H9 (cell line): ENCODE measurements around the gene BIRC7. TPM values are rescaled to one million over a fixed set of nuclear protein-coding genes. Genes with fewer than 3 reads are reported as not detected.
A peak's percentile ranks its signal among the peaks of the same experiment; 100 is the strongest.

Experiments
- DNase-seq: peaks from one replicate; pipeline ENCODE4 v3.0.0-alpha.2; 2017
- H2AFZ ChIP-seq: one replicate; pipeline ENCODE4 v1.6.1; 2013; ENCODE audit warnings: mild to moderate bottlenecking, low read length, control low read depth, moderate library complexity
- H2AK5ac ChIP-seq: 2 replicates; pipeline ENCODE4 v1.6.1; 2013; ENCODE audit warnings: low read length, control low read depth, mixed read lengths; ENCODE audit not compliant: insufficient read length
- H2BK120ac ChIP-seq: one replicate; pipeline ENCODE4 v1.6.1; 2013; ENCODE audit warnings: low read depth, mild to moderate bottlenecking, low read length, control low read depth, inconsistent platforms; ENCODE audit not compliant: poor library complexity, severe bottlenecking
- H2BK12ac ChIP-seq: 2 replicates; pipeline ENCODE4 v1.6.1; 2013; ENCODE audit warnings: low read length, control low read depth, mixed read lengths, low read depth; ENCODE audit not compliant: insufficient read length
- H2BK15ac ChIP-seq: 2 replicates; pipeline ENCODE4 v1.6.1; 2013; ENCODE audit warnings: low read depth, low read length, control low read depth
- H2BK20ac ChIP-seq: one replicate; pipeline ENCODE4 v1.6.1; 2013; ENCODE audit warnings: low read depth, mild to moderate bottlenecking, low read length, control low read depth, inconsistent platforms; ENCODE audit not compliant: poor library complexity, severe bottlenecking
- H2BK5ac ChIP-seq: 2 replicates; pipeline ENCODE4 v1.6.1; 2013; ENCODE audit warnings: low read length, control low read depth, mixed read lengths; ENCODE audit not compliant: insufficient read length
- H3K14ac ChIP-seq: 2 replicates; pipeline ENCODE4 v1.6.1; 2013; ENCODE audit warnings: low read length, control low read depth; ENCODE audit not compliant: insufficient read depth
- H3K18ac ChIP-seq: 2 replicates; pipeline ENCODE4 v1.6.1; 2013; ENCODE audit warnings: low read depth, mild to moderate bottlenecking, mixed read lengths, low read length, control low read depth; ENCODE audit not compliant: insufficient read length
- H3K23ac ChIP-seq: 2 replicates; pipeline ENCODE4 v1.6.1; 2013; ENCODE audit warnings: low read length, control low read depth, mixed read lengths, low read depth; ENCODE audit not compliant: insufficient read length
- H3K23me2 ChIP-seq: 2 replicates; pipeline ENCODE4 v1.6.1; 2013; ENCODE audit warnings: low read depth, mild to moderate bottlenecking, mixed read lengths, low read length, control low read depth; ENCODE audit not compliant: insufficient read length, poor library complexity, severe bottlenecking
- H3K27ac ChIP-seq: 2 replicates; pipeline ENCODE4 v1.5.1; 2013; ENCODE audit warnings: low read length, control low read depth, mixed read lengths, low read depth; ENCODE audit not compliant: insufficient read length
- H3K27me3 ChIP-seq: 2 replicates; pipeline ENCODE4 v1.6.1; 2013; ENCODE audit warnings: low read length, control low read depth, inconsistent platforms; ENCODE audit not compliant: insufficient read depth
- H3K4ac ChIP-seq: 2 replicates; pipeline ENCODE4 v1.6.1; 2013; ENCODE audit warnings: low read depth, mild to moderate bottlenecking, control low read depth, inconsistent platforms, low read length, moderate library complexity
- H3K4me1 ChIP-seq: 2 replicates; pipeline ENCODE4 v1.6.1; 2013; ENCODE audit warnings: low read length, control low read depth, inconsistent platforms; ENCODE audit not compliant: insufficient read depth
- H3K4me2 ChIP-seq: 2 replicates; pipeline ENCODE4 v1.6.1; 2013; ENCODE audit warnings: low read length, control low read depth, mixed read lengths; ENCODE audit not compliant: insufficient read length, insufficient read depth
- H3K56ac ChIP-seq: 2 replicates; pipeline ENCODE4 v1.6.1; 2013; ENCODE audit warnings: low read depth, mild to moderate bottlenecking, mixed read lengths, low read length, control low read depth; ENCODE audit not compliant: insufficient read length
- H3K79me1 ChIP-seq: 2 replicates; pipeline ENCODE4 v1.6.1; 2013; ENCODE audit warnings: low read depth, mild to moderate bottlenecking, moderate library complexity, low read length, control low read depth, inconsistent platforms; ENCODE audit not compliant: insufficient read depth, poor library complexity, severe bottlenecking
- H3K79me2 ChIP-seq: 2 replicates; pipeline ENCODE4 v1.6.1; 2013; ENCODE audit warnings: low read length, control low read depth, inconsistent platforms; ENCODE audit not compliant: insufficient read depth
- H3K9ac ChIP-seq: 2 replicates; pipeline ENCODE4 v1.6.1; 2013; ENCODE audit warnings: low read length, control low read depth, mixed read lengths; ENCODE audit not compliant: insufficient read length; ENCODE audit errors: extremely low read depth
- H3K9me3 ChIP-seq: one replicate; pipeline ENCODE4 v1.6.1; 2013; ENCODE audit warnings: low read depth, low read length, inconsistent platforms; ENCODE audit not compliant: control insufficient read depth
- H3T11ph ChIP-seq: one replicate; pipeline ENCODE4 v1.6.1; 2013; ENCODE audit warnings: mild to moderate bottlenecking, low read length, control low read depth, inconsistent platforms
- H4K20me1 ChIP-seq: one replicate; pipeline ENCODE4 v1.6.1; 2013; ENCODE audit not compliant: control insufficient read depth, insufficient read length, insufficient read depth
- H4K5ac ChIP-seq: 2 replicates; pipeline ENCODE4 v1.6.1; 2013; ENCODE audit warnings: low read depth, mild to moderate bottlenecking, mixed read lengths, low read length, control low read depth; ENCODE audit not compliant: insufficient read length
- H4K8ac ChIP-seq: replicated peaks from 2 replicates; pipeline ENCODE4 v1.6.1; 2013; ENCODE audit warnings: low read length, control low read depth, mixed read lengths, low read depth; ENCODE audit not compliant: insufficient read length
- H4K91ac ChIP-seq: 2 replicates; pipeline ENCODE4 v1.6.1; 2013; ENCODE audit warnings: low read depth, mild to moderate bottlenecking, moderate library complexity, mixed read lengths, low read length, control low read depth; ENCODE audit not compliant: insufficient read length
- H3K27ac Mint-ChIP-seq, 3 experiments: 2 replicates in 2 of 3; 3 replicates in 1 of 3; pipeline ENCODE4 v1.8.0; 2020 to 2021; ENCODE audit warnings: mixed read lengths in 3 of 3, mild to moderate bottlenecking in 1 of 3, moderate library complexity in 1 of 3
- H3K27me3 Mint-ChIP-seq: 2 replicates; pipeline ENCODE4 v1.8.0; 2021; ENCODE audit warnings: low read depth, mild to moderate bottlenecking, moderate library complexity, mixed read lengths
- H3K36me3 Mint-ChIP-seq, 3 experiments: 2 replicates in 2 of 3; 3 replicates in 1 of 3; pipeline ENCODE4 v1.8.0; 2020 to 2021; ENCODE audit warnings: low read depth in 3 of 3, mixed read lengths in 3 of 3; ENCODE audit not compliant: insufficient read depth in 1 of 3
- H3K4me1 Mint-ChIP-seq, 2 experiments: 2 replicates each; pipeline ENCODE4 v1.8.0; 2020; ENCODE audit warnings: mixed read lengths in 2 of 2
- H3K4me3 Mint-ChIP-seq, 2 experiments: 2 replicates in 1 of 2; 3 replicates in 1 of 2; pipeline ENCODE4 v1.8.0; 2020 to 2021; ENCODE audit warnings: mild to moderate bottlenecking in 2 of 2, mixed read lengths in 2 of 2, moderate library complexity in 1 of 2
- H3K9me3 Mint-ChIP-seq, 2 experiments: 2 replicates in 1 of 2; 3 replicates in 1 of 2; pipeline ENCODE4 v1.8.0; 2020; ENCODE audit warnings: mild to moderate bottlenecking in 2 of 2, mixed read lengths in 2 of 2, moderate library complexity in 1 of 2
- WGBS: extraction: QIAGEN DNeasy Blood & Tissue Kit; methylation state at CpG from one replicate; pipeline ENCODE4 v1.1.7; 2013; ENCODE audit warnings: missing lambda C conversion rate, low lambda C conversion rate, mixed read lengths; ENCODE audit not compliant: insufficient read length; ENCODE audit errors: extremely low coverage; 5-methylcytosine and 5-hydroxymethylcytosine counted together
- total RNA-seq: library from RNA; stranded (reverse); gene quantifications from 2 replicates; pipeline ENCODE4 v1.2.1, GENCODE V29; 2021
- TF ChIP-seq, protein P1 (sequence below): fragments of 200-600 bp; sonication (generic); conservative IDR thresholded peaks from 3 replicates; pipeline ENCODE4 v1.8.0; 2021; ENCODE audit warnings: antibody characterized with exemption, mild to moderate bottlenecking

BIRC7 gene
- total RNA-seq, 1 experiment from 2014 or later: not detected

DNA sequence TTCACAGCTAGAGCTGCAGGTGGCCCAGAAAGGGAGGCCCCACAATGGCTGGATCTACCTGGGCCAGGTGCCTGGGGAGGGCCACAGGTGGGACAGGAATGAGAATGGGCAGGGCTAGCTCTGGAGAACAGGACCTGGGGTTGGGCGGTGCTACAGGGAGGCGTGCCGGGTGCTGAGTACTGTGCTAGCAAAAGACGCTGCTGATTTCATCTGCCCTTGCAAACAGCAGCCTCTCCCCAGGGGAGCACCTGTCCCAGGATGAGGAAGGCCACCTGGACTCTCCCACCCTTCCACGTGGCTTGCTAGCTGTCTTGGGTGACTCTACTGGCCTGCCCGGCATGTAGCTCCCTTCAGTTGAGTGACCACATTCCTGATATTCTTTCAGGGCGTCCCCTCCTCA, 13.2 kb upstream of the BIRC7 start:
- Mint-ChIP-seq H3K9me3 (peaks cover 0 to 1% of the 10 kb centered on the region in 2 experiments; a peak in 1 of 5 replicates), H3K4me1 (peaks cover 2 to 39% of the 10 kb centered on the region in 2 experiments; a peak in 3 of 4 replicates), H3K36me3 (no peaks in the 10 kb centered on the region), H3K27ac (peak overlapping the region in 1 of 3 experiments; percentile 11; a peak in 1 of 7 replicates), H3K27me3 (peaks cover 31% of the 10 kb centered on the region), H3K4me3 (no peak overlapping the region)
- Histone ChIP-seq H3K14ac (no peak overlapping the region), H2BK15ac (no peak overlapping the region), H4K5ac (no peak overlapping the region), H2BK12ac (no peak overlapping the region), H3K23ac (no peak overlapping the region), H3K27ac (no peak overlapping the region), H4K8ac (no peak overlapping the region), H3K4ac (no peak overlapping the region), H3K9me3 (no peaks in the 10 kb centered on the region), H2BK120ac (no peak overlapping the region), H3K79me2 (no peaks in the 10 kb centered on the region), H3K27me3 (no peaks in the 10 kb centered on the region), H2BK5ac (no peak overlapping the region), H3K23me2 (no peaks in the 10 kb centered on the region), H3K56ac (no peak overlapping the region), H3K79me1 (no peaks in the 10 kb centered on the region), H4K91ac (no peak overlapping the region), H3K4me1 (no peaks in the 10 kb centered on the region), H2BK20ac (no peak overlapping the region), H4K20me1 (no peaks in the 10 kb centered on the region), H2AK5ac (no peak overlapping the region), H3K18ac (no peak overlapping the region), H3K9ac (no peak overlapping the region), H3T11ph (no peak overlapping the region), H3K4me2 (no peak overlapping the region), H2AFZ (no peak overlapping the region)
- no CpG with 5 or more reads among the region's 7 CpGs for WGBS
- DNase-seq: no peak
- TF ChIP-seq, protein P1, sequence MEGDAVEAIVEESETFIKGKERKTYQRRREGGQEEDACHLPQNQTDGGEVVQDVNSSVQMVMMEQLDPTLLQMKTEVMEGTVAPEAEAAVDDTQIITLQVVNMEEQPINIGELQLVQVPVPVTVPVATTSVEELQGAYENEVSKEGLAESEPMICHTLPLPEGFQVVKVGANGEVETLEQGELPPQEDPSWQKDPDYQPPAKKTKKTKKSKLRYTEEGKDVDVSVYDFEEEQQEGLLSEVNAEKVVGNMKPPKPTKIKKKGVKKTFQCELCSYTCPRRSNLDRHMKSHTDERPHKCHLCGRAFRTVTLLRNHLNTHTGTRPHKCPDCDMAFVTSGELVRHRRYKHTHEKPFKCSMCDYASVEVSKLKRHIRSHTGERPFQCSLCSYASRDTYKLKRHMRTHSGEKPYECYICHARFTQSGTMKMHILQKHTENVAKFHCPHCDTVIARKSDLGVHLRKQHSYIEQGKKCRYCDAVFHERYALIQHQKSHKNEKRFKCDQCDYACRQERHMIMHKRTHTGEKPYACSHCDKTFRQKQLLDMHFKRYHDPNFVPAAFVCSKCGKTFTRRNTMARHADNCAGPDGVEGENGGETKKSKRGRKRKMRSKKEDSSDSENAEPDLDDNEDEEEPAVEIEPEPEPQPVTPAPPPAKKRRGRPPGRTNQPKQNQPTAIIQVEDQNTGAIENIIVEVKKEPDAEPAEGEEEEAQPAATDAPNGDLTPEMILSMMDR: no peak
